GM13977 (cell line): ENCODE data around the gene PLPPR5.

Source experiments
- DNase-seq: peaks from one replicate; pipeline ENCODE4 v3.0.0; 2012; ENCODE audit warnings: low spot score
- CTCF ChIP-seq: IDR thresholded peaks from 2 replicates; pipeline ENCODE4 v1.5.1; 2012; ENCODE audit warnings: mild to moderate bottlenecking, control low read depth; ENCODE audit not compliant: insufficient read depth; ENCODE audit errors: extremely low read depth, missing control alignments
- in situ Hi-C: fragments of 300-500 bp; cut with MboI; formaldehyde crosslinking; loops from one replicate; pipeline ENCODE4 v1.12.0; 2022; ENCODE audit warnings: low sequenced_read_pairs, low pct_unique_long_range_greater_than_20kb, mixed read lengths, inconsistent platforms; ENCODE audit not compliant: unreplicated experiment

The PLPPR5 gene

GRCh38 chr1:98910827-98911226 lies 93.8 kb downstream of the PLPPR5 start:
- no peak for DNase-seq
- no peak for TF ChIP-seq CTCF
- in situ Hi-C loops, result no loop called here

- in situ Hi-C loops, result no loop called here
- no peak for DNase-seq
- TF ChIP-seq CTCF, result no peak
Observed at GRCh38 chr1:98908980-98909379, 95.7 kb downstream of the PLPPR5 start.

GRCh38 chr1:98906809-98907208 lies 97.9 kb downstream of the PLPPR5 start:
- no peak for TF ChIP-seq CTCF
- DNase-seq, result no peak
- in situ Hi-C loops, result no loop called here

- in situ Hi-C loops, result no loop called here
- DNase-seq, result no peak
- no peak for TF ChIP-seq CTCF
Observed at GRCh38 chr1:98906361-98906760, 98.3 kb downstream of the PLPPR5 start.

GRCh38 chr1:98904684-98905083 lies 100.0 kb downstream of the PLPPR5 start:
- in situ Hi-C loops, result no loop called here
- TF ChIP-seq CTCF, result no peak
- no peak for DNase-seq

- no peak for DNase-seq
- no peak for TF ChIP-seq CTCF
- in situ Hi-C loops, result no loop called here
Observed at GRCh38 chr1:98903726-98904125, 100.9 kb downstream of the PLPPR5 start.

GRCh38 chr1:98903261-98903660 lies 101.4 kb downstream of the PLPPR5 start:
- TF ChIP-seq CTCF, result no peak
- no peak for DNase-seq
- in situ Hi-C loops, result no loop called here
